ENCODE data around the gene R3HDM2.
"Not testable (repeated sequence)": the region's sequence is repeated elsewhere in the genome, so short reads cannot be mapped to it uniquely, and the experiment has no call there.

R3HDM2 gene

DNA sequence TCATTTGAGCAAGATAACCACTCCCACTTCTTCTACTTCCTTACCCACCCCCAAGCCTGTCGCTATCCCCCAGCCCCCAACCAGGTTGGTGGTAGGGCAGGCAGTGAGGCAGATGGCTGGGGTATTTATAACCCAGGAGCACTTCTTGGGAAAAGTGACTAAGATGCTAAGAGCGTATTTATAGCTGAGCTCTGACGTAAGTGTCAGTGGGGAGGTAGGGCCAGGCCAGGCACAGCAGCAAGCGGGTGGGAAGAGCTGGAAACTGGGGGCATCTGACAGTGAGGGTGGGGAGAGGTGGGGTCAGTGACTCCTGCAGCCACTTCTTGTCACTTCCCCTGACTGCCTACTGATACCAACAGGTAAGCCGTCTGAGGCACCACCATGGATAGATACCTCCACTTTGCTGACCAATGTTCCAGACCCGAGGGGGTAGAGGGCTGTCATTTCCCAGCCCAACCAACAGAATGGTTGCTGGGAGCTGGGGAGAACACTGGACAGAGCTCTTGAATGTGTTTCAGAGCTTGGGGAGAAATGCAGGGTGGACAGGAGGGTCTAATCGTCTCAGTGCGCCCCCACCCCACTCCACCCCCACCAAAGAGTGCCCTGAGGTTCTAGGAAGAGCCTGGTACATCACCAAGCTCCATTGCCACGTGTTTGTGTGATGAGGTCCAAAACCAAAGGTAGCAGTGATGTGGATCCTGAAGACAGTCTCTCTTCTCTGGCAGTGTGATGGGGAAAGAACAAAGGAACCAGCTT, 21.5 kb upstream of the R3HDM2 start:
- no peak for DNase-seq

DNA sequence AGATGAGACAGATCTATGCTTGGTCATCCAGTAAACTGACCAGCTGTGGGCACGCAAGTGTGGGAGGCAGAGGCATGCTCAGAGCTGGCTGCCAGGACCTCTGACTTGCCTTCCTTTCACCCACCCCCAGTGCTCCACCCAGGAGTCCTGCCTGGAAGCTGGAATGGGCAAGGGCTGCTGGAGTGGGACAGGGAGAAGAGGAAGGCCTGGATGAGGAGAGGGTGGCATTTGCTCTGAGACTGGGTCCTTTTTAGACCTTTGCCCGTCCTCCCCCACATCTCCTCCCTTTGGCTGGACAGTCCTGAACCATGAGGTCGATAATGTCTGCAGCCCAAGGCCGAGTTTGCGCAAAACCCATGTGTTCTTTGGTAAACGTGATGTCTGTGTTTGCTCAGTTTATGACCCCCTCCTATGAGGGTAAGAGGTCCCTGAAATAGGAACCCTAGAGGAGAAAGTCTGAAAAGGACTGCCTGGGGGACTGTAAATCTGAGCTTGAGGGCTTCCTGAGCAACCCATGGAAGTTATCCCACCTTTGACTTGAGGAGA, 20.5 kb upstream of the R3HDM2 start:
- DNase-seq = no peak

DNA sequence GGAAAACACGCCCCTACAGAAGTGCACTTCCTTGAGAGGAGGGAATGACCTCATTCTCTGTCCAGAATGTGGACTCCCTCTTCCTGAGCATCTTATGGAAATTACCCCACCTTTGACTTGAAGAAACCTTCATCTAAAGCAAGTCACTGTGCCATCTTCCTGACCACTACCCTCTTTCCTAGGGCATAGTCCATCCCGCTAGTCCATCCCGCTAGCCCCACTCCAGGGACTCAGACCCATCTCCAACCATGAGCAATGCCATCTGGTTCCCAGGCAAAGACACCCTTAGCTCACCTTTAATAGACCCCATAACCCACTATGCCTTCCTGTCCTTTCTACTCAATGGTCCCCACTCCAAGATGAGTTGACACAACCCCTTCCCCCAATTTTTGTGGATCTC, 19.2 kb upstream of the R3HDM2 start:
- no peak for DNase-seq

DNA sequence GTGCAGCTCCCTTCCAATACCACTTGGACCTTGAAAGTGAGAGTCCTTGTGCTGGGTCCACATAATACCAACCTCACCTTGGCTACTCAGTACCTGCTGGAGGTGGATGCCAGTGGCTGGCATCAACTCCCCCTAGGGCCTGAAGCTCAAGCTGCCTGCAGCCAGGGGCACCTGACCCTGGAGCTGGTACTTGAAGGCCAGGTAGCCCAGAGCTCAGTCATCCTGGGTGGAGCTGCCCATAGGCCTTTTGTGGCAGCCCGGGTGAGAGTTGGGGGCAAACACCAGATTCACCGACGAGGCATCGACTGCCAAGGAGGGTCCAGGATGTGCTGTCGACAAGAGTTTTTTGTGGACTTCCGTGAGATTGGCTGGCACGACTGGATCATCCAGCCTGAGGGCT, 18.5 kb upstream of the R3HDM2 start:
- no peak for DNase-seq

DNA sequence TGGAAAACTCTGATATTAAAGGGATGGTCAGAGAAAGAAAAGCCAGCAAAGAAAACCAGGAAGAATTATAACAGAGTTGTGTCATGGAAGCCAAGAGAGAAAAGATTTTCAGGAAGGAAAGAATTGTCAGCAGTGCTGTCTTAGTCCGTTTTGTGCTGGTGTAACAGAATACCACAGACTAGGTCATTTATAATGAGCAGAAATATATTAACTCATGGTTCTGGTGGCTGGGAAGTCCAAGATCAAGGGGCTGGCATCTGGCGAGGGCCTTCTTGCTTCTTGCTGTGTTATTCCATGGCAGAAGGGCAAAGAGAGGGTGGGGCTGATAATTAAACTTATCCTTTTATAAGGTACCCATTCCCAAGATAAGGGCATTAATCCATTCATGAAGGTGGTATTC, 17.8 kb upstream of the R3HDM2 start:
- no peak for DNase-seq

DNA sequence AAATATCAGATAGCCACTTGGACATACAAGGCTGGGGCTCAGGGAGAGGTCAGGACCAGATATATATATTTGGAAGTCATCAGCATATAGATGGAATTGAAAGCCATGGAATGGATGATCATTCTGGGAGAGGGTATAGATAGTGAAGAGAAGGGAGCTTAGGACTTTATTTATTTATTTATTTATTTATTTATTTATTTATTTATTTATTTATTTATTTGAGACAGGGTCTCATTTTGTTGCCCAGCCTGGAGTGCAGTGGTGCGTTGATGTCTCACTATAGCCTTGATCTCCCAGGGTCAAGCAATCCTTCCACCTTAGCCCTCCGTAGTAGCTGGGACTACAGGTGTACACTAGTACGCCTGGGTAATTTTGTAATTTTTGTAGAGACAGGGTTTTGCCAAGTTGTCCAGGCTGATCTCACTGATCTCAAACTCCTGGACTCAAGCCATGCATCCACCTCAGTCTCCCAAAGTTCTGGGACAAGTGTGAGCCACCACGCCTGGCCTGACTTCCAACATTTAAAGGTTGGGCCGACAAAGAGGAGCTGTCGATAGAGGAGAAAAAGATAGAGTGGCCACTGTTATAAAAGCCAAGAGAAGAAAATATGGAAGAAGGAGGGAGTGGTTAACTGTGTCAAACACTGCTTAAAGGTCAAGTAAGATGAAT, 15.6 kb upstream of the R3HDM2 start:
- no peak for DNase-seq

DNA sequence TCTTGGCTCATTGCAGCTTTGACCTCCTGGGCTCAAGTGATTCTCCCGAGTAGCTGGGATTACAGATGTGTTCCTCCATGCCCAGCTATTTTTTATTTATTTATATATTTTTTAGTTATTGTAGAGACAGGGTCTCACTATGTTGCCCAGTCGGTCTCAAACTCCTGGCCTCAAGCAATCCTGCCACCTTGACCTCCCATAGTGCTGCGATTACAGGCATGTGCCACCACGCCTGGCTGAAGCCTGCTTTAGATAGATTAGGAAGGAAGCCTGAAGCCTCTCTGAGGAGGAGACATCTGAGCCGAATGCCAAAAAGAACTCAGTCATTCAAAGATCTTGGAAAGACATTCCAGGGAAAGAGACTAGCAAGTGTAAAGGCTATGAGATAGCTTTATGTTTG, 13.9 kb upstream of the R3HDM2 start:
- no peak for DNase-seq

DNA sequence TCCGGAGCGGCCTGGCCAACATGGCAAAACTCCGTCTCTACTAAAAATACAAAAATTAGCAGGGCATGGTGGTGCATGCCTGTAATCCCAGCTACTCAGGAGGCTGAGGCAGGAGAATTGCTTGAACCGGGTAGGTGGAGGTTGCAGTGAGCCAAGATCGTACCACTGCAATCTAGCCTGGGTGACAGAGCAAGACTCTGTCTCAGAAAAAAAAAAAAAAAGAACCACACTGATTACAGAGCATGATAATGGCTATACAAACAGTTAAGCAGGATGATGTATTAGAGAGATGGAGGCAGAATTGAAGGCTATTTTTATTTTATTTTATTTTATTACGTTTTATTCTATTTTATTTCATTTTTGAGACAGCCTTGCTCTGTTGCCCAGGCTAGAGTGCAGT, 13.5 kb upstream of the R3HDM2 start:
- DNase-seq = not testable (repeated sequence)

DNA sequence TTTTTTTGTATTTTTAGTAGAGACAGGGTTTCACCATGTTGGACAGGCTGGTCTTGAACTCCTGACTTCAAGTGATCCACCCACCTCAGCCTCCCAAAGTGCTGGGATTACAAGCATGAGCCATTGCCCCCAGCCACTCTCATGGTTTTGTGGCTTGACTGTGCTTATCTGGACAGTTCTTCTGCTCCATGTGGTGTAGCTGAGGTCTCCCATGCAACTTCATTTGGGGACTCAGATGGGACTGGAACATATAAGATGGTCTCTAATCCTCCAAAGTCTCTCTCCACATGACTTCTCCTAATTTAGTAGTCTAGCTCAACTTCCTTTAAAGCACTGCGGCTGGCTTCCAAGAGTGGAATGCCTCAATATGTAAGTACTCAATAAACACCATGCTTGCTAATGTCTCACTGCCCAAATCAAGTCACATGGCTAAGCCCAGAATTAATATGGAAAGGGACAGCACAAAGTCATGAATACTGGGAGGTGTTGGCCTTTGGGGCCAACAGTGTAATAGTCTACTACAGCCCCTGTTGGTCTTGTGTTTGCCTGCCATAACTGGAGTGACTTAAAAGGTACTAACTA, 11.1 kb upstream of the R3HDM2 start:
- DNase-seq = no peak

DNA sequence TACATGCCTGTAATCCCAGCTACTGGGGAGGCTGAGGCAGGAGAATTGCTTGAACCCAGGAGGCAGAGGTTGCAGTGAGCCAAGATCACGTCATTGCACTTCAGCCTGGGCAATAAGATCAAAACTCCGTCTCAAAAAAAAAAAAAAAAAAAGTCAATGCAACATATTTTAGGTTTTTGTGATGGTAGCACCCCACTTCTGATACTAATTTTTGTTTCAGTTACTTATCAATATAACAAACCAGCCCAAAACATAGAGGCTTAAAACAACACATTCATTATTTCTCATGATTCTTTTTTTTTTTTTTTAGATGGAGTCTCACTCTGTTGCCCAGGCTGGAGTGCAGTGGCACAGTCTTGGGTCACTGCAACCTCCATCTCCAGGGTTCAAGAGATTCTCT, 10.6 kb upstream of the R3HDM2 start:
- DNase-seq = not testable (repeated sequence)

DNA sequence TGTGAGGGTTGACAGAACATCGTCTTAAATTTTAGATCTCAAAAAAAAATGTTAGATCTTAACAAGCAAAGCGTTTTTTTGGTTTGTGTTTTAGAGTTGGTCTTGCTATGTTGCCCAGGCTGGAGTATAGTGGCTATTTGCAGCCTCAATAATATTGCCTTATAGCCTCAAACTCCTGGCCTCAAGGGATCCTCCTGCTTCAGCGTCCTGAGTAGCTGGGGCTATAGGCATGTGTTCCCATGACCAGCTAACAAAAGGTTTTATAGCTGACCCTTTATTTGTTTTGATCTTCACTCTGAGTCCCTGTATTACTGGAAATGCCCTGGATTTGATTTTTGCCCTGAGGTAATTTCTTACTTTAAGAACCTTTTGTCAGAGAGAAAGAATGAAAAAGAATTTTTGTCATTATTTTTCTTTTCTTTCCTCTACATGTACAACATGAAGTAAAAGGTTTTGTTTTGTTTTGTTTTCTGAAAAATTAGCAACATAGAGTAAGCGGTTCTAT, 9.0 kb upstream of the R3HDM2 start:
- DNase-seq = no peak

DNA sequence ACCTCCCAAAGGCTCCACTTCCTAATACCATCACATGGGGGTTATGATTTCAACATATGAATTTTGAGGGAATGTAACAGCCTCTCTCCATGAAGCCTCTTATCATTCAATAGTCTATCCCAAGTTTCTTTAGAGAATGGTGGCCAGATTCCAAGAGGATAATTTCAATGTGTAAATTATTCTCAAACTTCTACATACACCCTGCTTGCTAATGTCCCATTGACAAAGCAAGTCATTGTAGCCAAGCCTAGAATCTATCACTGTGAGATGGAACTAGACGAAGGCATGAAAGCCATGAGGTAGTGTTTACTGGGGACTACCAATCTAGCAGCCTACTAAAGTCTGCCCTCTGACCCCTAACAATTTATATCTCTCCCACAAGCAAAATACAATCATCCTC, 7.6 kb upstream of the R3HDM2 start:
- no peak for DNase-seq

DNA sequence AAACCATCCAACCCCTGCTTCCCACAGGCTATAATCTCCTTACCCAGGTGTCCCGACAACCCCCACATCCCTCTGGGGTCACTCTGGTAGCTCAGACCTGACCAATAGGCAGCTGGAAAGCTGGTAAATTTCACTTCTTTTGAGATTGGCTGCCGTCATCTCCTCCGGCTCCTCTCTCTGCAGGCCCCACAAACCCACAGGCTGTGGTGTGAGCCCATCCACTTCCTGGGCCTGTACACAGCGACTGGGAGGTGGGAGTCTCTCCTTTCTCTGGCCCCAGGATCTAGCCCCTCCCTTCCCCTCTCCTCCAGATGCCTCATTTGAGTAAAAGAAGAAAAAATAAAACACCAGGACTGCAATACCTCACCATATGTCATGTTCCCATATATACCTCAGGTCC, 4.5 kb upstream of the R3HDM2 start:
- DNase-seq = no peak

DNA sequence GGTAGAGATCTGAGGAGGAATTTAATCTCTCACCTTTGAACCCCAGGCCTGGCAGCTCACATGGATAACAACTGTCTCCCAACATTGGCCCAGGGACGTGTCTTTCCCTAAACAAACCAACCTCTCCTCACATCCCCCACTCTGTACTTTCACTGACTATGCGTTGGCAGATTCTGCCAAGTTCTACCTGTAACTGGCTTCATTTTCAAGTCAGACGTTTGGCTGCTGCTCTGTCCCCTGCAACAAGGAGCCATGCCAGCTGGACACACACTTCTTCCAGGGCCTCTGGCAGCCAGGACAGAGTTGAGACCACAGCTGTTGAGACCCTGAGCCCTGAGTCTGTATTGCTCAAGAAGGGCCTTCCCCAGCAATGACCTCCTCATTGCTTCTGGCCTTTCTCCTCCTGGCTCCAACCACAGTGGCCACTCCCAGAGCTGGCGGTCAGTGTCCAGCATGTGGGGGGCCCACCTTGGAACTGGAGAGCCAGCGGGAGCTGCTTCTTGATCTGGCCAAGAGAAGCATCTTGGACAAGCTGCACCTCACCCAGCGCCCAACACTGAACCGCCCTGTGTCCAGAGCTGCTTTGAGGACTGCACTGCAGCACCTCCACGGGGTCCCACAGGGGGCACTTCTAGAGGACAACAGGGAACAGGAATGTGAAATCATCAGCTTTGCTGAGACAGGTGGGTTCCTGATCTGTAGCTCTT, 3.8 kb upstream of the R3HDM2 start, which contains the start of gene INHBC:
Gene INHBC (plus strand): TSS at position 268 of the 707 bp plus-strand sequence. CDS start 103 bp downstream, at position 371.
- no peak for DNase-seq

DNA sequence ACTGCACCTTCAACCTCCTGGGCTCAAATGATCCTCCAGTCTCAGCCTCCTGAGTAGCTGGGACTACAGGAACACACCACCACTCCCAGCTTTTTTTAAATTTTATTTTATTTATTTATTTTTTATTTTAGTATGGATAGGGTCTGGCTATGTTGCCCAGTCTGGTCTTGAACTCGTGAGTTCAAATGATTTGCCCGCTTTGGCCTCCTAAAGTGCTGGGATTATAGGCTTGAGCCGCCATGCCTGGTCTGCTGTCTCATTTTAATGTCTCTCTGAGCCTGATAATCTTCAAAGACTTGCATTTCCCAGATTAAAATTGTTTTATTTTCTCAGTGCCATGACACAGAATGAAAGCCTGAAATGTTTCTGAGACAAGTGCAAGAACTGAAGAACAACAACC, 2.5 kb upstream of the R3HDM2 start:
- no peak for DNase-seq

DNA sequence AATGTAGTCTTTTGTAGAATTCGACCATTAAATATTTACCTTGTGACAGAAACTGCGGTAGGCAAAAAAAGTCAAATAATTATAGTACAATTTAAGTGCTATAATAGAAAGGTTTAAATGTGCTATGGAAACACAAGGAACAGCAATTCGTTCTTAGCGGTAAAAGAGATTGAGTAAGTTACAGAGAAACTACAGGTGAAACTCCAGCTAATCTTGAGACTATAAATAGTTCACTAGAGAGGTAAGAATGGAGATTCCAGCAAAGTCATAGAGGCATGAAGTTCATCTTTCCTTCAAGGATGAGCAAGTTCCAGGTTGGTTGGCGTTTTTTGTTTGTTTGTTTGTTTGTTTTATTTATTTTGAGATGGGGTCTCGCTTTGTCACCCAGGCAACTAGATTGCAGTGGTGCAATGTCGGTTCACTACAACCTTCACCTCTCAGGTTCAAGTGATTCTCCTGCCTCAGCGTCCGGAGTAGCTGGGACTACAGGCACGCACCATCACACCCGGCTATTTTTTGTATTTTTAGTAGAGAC, 878 bp upstream of the R3HDM2 start:
- no peak for DNase-seq

DNA sequence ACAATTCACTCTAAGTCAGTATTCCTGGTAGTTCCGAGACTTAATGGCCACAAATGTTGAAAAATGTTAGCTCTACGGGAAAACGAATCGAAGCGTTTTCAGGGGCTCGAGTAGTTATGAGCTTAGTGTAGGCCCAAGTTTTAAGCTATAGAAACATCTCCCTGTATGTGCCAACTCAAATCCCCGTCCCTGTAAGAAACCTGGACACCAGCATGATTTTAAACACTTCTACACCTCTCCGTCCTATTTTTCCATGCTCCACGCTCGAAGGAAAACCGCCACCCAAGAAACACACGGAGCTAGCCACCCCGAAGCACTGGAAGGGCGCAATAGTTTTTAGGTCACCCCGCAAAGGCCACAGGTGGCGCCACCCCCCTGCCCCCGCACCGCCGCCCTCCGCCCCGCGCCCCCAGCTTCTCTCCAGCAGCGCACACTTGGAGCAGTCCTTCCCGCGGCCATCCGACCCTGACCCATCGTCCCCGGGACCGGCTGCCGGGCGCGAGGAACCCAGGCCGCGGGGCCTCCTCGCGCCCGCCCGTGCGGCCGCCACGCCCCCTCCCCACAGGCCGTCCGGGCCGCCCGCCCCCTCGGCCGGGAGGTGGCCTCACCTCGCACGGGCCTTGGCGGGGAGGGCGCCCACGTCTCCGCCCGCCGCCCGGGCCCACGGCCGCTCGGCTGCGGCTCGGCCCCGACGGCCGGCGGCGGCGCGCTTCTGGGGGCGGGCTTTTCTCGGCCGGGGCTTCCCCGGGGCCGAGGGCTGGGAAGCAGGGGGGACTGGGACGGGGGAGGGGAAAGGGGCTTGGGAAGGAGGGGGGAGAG, 522 bp downstream of the R3HDM2 start:
- no peak for DNase-seq

DNA sequence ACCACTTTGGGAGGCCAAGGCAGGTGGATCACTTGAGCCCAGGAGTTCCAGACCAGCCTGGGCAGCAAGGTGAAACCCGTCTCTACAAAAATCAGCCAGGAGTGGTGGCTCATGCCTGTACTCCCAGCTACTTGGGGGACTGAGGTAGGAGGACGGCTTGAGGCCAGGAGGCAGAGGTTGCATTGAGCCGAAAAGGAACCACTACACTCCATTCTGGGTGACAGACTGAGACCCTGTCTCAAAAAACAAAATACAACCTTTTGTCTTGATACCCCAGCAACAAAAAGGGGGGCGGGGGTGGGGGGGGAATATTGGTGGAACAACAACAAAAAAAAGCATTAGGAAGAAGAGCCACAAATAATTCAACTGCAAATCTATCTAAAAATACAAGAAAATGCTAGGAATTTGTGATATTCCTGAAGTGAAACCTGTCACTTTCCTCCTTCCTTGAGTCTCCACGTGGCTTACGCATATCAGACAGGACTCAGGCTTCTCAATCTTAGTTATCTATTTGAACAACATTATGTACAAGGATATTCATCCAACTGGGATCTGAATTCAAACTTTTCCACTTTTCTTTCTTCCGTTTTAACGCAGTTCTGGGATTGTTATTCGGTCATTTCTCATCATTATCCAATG, 1.3 kb downstream of the R3HDM2 start:
- DNase-seq = no peak

DNA sequence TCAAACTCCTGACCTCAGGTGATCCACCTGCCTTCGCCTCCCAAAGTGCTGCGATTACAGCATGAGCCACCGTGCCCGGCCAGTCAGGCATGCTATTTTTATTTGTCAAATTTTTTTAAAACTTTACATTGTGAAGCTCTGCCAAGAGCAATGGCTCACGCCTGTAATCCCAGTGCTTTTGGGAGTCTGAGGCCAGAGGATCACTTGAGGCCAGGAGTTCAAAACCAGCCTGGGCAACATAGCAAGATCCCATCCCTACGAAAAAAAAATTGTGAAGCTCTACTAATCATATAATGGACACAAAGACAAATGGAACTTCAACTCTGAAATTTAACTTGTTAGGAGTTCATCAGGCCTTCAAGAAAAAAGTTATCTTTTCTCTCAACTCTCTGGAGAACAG, 1.9 kb downstream of the R3HDM2 start:
- DNase-seq = no peak

DNA sequence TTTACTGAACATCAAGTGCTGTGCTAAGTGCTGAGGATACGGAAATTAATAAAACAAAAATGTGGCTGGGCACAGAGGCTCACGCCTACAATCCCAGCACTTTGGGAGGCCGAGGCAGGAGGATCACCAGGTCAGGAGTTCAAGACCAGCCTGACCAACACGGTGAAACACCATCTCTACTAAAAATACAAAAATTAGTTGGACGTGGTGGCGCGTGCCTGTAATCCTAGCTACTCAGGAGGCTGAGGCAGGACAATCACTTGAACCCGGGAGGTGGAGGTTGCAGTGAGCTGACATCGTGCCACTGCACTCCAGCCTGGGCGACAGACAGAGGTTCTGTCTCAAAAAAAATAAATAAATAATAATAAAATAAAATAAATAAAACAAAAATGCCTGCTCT, 3.9 kb downstream of the R3HDM2 start:
- DNase-seq = not testable (repeated sequence)

DNA sequence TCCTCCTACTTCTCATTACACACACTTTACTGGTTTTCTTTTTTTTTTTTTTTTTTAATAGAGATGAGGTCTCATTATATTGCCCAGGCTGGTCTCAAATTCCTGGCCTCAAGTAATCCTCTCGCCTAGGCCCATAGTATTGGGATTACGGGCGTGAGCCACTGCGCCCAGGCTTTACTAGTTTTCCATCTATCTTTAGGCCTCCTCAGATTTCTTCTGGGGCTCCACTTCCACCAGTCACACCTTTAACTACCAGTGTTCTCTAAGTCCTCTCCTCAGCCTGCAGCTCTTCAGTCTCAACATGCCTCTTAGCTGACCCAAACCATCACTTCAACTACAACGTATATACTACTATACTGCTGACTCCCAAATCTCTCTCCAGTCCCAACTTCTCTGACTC, 10.4 kb downstream of the R3HDM2 start:
- DNase-seq = no peak

Measured in activated naive CD4-positive, alpha-beta T cell treated with anti-CD3 and anti-CD28 coated beads, Interleukin-2, amount 50 U/mL, for 16 hours (primary cell).